ENCODE results near the gene CCDC122.

The CCDC122 gene

GRCh38 chr13:43911871-43912270 lies 32.3 kb upstream of the CCDC122 start:
- no peak overlapping the region for H3K4me3 ChIP-seq (ENCODE audit: low read length)
- DNase-seq (ENCODE audit: low read depth) = no peak
- TF ChIP-seq CTCF (conservative IDR thresholded peaks at IDR 0.05; ENCODE audit: low read depth, low read length) = no peak

- TF ChIP-seq CTCF (conservative IDR thresholded peaks at IDR 0.05; ENCODE audit: low read depth, low read length) = no peak
- DNase-seq (ENCODE audit: low read depth) = no peak
- no peak overlapping the region for H3K4me3 ChIP-seq (ENCODE audit: low read length)
Measured at GRCh38 chr13:43911278-43911677, 31.7 kb upstream of the CCDC122 start.

- no peak overlapping the region for H3K4me3 ChIP-seq (ENCODE audit: low read length)
- TF ChIP-seq CTCF (conservative IDR thresholded peaks at IDR 0.05; ENCODE audit: low read depth, low read length) = no peak
- DNase-seq (ENCODE audit: low read depth) = no peak
Measured at GRCh38 chr13:43910856-43911255, 31.3 kb upstream of the CCDC122 start.

- DNase-seq (ENCODE audit: low read depth) = peak; percentile 46
- peak; percentile 37 for TF ChIP-seq CTCF (conservative IDR thresholded peaks at IDR 0.05; ENCODE audit: low read depth, low read length)
- H3K4me3 ChIP-seq (ENCODE audit: low read length) = no peak overlapping the region
Measured at GRCh38 chr13:43908156-43909126, 28.9 kb upstream of the CCDC122 start.

GRCh38 chr13:43905435-43906031 lies 26.0 kb upstream of the CCDC122 start:
- peak; percentile 23 for DNase-seq (ENCODE audit: low read depth)
- no peak overlapping the region for H3K4me3 ChIP-seq (ENCODE audit: low read length)
- peak; percentile 69 for TF ChIP-seq CTCF (conservative IDR thresholded peaks at IDR 0.05; ENCODE audit: low read depth, low read length)

- no peak for DNase-seq (ENCODE audit: low read depth)
- TF ChIP-seq CTCF (conservative IDR thresholded peaks at IDR 0.05; ENCODE audit: low read depth, low read length) = no peak
- no peak overlapping the region for H3K4me3 ChIP-seq (ENCODE audit: low read length)
Measured at GRCh38 chr13:43895940-43896339, 16.4 kb upstream of the CCDC122 start.
